HUES64 (cell line): ENCODE results near the gene KATNB1.
"Not testable (repeated sequence)": the region's sequence is repeated elsewhere in the genome, so short reads cannot be mapped to it uniquely, and the experiment has no call there.

Source experiments
- H3K27ac ChIP-seq: 2 replicates; pipeline ENCODE4 v1.7.0; 2013; ENCODE audit warnings: low read depth, low read length, inconsistent platforms
- H3K27me3 ChIP-seq: 2 replicates; pipeline ENCODE4 v1.6.1; 2013; ENCODE audit warnings: mild to moderate bottlenecking, low read length; ENCODE audit not compliant: insufficient read depth
- H3K36me3 ChIP-seq: 2 replicates; pipeline ENCODE4 v1.6.1; 2013; ENCODE audit warnings: mild to moderate bottlenecking, low read length; ENCODE audit not compliant: insufficient read depth
- H3K4me1 ChIP-seq: 2 replicates; pipeline ENCODE4 v1.6.1; 2013; ENCODE audit warnings: mild to moderate bottlenecking, low read length, moderate library complexity; ENCODE audit not compliant: insufficient read depth
- H3K4me3 ChIP-seq: 2 replicates; pipeline ENCODE4 v1.5.1; 2013; ENCODE audit warnings: mild to moderate bottlenecking, low read length, moderate library complexity
- H3K9ac ChIP-seq: 2 replicates; pipeline ENCODE4 v1.6.1; 2013; ENCODE audit warnings: mild to moderate bottlenecking, low read depth, low read length
- H3K9me3 ChIP-seq: 2 replicates; pipeline ENCODE4 v1.6.1; 2013; ENCODE audit warnings: low read depth, low read length; ENCODE audit not compliant: insufficient read depth
- WGBS: fragments of 150-250, 120-280 bp; methylation state at CpG from one replicate; pipeline ENCODE4 v1.1.7; 2013; ENCODE audit warnings: missing lambda C conversion rate; 5-methylcytosine and 5-hydroxymethylcytosine counted together

The KATNB1 gene

DNA sequence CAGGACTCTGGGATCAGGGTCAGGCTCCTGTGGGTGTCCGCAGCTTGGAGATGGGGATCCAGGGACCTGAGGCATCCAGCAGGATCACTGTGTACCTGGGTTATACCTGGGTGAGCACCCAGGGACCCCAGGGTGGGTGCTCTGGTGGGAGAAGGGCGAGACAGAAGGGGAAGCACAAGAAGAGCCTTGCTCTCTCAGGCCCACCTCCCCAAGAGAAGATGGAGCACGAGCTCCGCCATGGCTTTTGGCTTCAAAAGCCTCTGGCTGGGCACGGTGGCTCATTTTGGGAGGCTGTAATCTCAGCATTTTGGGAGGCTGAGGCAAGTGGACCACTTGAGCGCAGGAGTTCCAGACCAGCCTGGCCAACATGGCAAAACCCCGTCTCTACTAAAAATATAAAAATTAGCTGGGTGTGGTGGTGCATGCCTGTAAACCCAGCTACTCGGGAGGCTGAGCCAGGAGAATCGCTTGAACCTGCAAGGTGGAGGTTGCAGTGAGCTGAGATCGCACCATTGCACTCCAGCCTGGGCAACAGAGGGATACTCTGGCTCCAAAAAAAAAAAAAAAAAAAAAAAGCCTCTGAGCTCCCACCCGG lies 32.1 kb upstream of the KATNB1 start:
- WGBS = 94% methylated on average over 11 of the region's 11 CpGs
- Histone ChIP-seq H3K36me3 (no peaks in the 10 kb centered on the region), H3K4me1 (no peaks in the 10 kb centered on the region), H3K9ac (no peak overlapping the region), H3K27ac (no peak overlapping the region), H3K4me3 (no peak overlapping the region), H3K27me3 (no peaks in the 10 kb centered on the region; the same call in 1 of the 2 replicates), H3K9me3 (no peaks in the 10 kb centered on the region)

- Histone ChIP-seq H3K27me3 (no peaks in the 10 kb centered on the region; the same call in 1 of the 2 replicates), H3K27ac (no peak overlapping the region), H3K9me3 (no peaks in the 10 kb centered on the region), H3K9ac (no peak overlapping the region), H3K36me3 (no peaks in the 10 kb centered on the region), H3K4me1 (no peaks in the 10 kb centered on the region), H3K4me3 (no peak overlapping the region)
- 75% methylated on average over 10 of the region's 11 CpGs for WGBS
These were observed 31.3 kb upstream of the KATNB1 start for GRCh38 chr16:57704011-57704904.

DNA sequence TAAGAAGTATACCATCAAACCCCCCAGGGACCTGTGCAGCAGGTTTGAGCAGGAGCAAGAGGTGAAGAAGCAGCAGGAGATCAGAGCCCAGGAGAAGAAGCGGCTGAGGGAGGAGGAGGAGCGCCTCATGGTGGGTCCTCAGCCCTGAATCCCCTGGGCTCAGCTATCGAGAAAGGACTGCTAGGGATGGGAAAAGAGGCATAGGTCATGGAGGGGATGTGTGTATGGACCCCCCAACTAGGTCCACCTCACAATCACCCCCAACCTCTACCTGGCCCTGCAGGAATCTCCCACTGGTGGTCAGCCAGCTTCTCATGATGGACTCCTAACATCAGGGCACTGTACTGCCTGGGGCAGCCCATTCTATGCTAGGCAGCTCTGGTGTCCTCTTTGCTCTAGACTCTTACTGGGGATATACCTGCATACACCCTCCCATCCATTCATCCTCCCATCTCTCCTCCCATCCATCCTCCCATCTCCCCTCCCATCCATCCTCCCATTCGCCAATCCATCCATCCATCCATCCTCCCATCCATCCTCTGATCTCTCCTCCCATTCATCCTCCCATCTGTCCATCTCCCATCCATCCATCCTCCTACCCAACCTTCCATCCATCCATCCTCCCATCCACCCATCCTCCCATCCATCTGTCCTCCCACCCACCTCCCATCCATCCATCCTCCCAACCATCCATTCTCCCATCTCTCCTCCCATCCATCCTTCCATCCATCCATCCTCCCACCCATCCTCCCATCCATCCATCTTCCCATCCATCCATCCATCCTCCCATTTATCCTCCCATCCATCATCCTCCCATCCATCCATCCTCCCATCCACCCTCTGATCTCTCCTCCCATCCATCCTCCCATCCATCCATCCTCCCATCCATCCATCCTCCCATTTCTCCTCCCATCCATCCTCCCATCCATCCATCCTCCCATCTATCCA lies 30.4 kb upstream of the KATNB1 start:
- no peak overlapping the region for H3K27ac ChIP-seq
- no peaks in the 10 kb centered on the region for H3K36me3 ChIP-seq
- no peak overlapping the region for H3K9ac ChIP-seq
- no peaks in the 10 kb centered on the region; the same call in 1 of the 2 replicates for H3K27me3 ChIP-seq
- WGBS = 85% methylated on average over 4 of the region's 4 CpGs
- H3K4me3 ChIP-seq = no peak overlapping the region
- H3K4me1 ChIP-seq = no peaks in the 10 kb centered on the region
- H3K9me3 ChIP-seq = no peaks in the 10 kb centered on the region

DNA sequence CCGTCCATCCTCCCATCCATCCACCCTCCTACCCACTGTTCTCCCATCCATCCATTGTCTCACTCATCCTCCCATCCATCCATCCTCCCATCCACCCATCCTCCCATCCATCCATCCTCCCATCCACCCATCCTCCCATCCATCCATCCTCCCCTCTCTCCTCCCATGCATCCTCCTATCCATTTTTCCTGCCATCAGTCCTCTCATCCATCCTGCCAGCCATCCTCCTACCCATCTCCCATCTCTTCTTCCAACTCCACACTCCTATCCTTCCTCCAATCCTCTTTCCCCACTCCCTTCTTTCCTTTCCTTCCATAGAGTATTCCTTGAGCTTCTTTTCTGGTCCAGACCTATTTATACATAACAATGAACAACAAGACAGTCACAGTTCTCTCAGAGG lies 28.9 kb upstream of the KATNB1 start:
- Histone ChIP-seq H3K9ac (no peak overlapping the region), H3K4me1 (no peaks in the 10 kb centered on the region), H3K9me3 (no peaks in the 10 kb centered on the region), H3K27me3 (no peaks in the 10 kb centered on the region; the same call in 1 of the 2 replicates), H3K27ac (no peak overlapping the region), H3K36me3 (no peaks in the 10 kb centered on the region), H3K4me3 (no peak overlapping the region)
- 74% methylated on average over 1 of the region's 1 CpG for WGBS

GRCh38 chr16:57707331-57707730 lies 28.2 kb upstream of the KATNB1 start:
- H3K4me1 ChIP-seq = no peaks in the 10 kb centered on the region
- no peaks in the 10 kb centered on the region; the same call in 1 of the 2 replicates for H3K27me3 ChIP-seq
- no peak overlapping the region for H3K27ac ChIP-seq
- no peak overlapping the region for H3K4me3 ChIP-seq
- H3K9me3 ChIP-seq = no peaks in the 10 kb centered on the region
- WGBS = 87% methylated on average over 11 of the region's 11 CpGs
- H3K9ac ChIP-seq = no peak overlapping the region
- no peaks in the 10 kb centered on the region for H3K36me3 ChIP-seq

DNA sequence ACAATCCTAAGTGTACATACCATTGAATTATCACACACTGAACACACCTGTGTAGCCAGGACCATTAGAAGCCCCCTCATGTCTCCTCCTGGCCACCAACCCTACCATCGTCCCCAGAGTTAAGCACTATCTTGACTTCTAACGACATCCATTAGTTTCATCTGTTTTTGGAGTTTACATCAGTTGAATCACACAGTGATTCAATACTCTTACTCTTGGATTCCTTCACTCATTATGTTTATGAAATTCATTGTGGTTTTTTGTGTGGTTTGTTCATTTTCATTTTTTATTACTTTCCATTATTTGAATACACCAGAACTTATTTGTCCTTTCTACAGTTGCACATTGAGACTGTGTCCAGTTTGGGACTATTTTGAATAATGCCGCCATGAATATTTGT lies 27.4 kb upstream of the KATNB1 start:
- Histone ChIP-seq H3K36me3 (no peaks in the 10 kb centered on the region), H3K27me3 (no peaks in the 10 kb centered on the region; the same call in 1 of the 2 replicates), H3K9ac (no peak overlapping the region), H3K9me3 (no peaks in the 10 kb centered on the region), H3K4me3 (no peak overlapping the region), H3K4me1 (no peaks in the 10 kb centered on the region), H3K27ac (no peak overlapping the region)
- WGBS = 89% methylated on average over 2 of the region's 3 CpGs

DNA sequence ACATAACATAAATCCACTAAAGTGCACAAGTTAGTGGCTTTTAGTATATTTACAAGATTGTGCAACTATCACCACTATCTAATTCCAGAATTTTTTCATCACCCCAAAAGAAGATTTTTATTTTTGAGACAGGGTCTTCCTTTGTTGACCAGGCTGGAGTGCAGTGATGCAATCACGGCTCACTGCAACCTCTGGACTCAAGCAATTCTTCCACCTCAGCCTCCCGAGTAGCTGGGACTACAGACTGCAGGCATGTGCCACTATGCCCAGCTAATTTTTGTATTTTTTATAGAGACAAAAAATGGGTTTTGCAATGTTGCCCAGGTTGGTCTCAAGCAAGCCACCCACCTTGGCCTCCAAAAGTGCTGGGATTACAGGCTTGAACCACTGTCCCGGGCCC lies 25.9 kb upstream of the KATNB1 start:
- no peaks in the 10 kb centered on the region; the same call in 1 of the 2 replicates for H3K27me3 ChIP-seq
- no peak overlapping the region for H3K9ac ChIP-seq
- H3K4me3 ChIP-seq = no peak overlapping the region
- no peaks in the 10 kb centered on the region for H3K36me3 ChIP-seq
- H3K4me1 ChIP-seq = no peaks in the 10 kb centered on the region
- H3K9me3 ChIP-seq = no peaks in the 10 kb centered on the region
- 96% methylated on average over 3 of the region's 3 CpGs for WGBS
- no peak overlapping the region for H3K27ac ChIP-seq

GRCh38 chr16:57711346-57711745 lies 24.2 kb upstream of the KATNB1 start:
- no peak overlapping the region for H3K27ac ChIP-seq

DNA sequence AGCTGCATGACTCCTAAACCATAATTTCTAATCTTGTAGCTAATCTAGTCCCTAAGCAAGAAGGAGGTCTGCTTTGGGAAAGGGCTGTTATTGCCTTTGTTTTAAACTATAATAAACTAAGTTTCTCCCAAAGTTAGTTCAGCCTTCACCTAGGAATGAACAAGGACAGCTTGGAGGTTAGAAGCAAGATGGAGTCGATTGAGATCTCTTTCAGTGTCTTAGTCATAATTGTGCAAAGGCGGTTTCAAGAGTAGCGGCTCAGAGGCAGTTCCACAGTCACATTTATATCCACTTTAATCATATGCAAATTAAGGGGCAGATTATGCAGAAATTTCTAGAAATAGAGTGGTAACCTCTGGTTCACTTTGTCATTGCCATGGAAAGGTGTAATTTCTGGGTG lies 23.6 kb upstream of the KATNB1 start:
- no peaks in the 10 kb centered on the region for H3K36me3 ChIP-seq
- H3K27me3 ChIP-seq = no peaks in the 10 kb centered on the region

More at GRCh38 chr16:57711346-57711745, 24.2 kb upstream of the KATNB1 start:
- WGBS = 90% methylated on average over 5 of the region's 5 CpGs
- H3K4me1 ChIP-seq = no peaks in the 10 kb centered on the region
- H3K36me3 ChIP-seq = no peaks in the 10 kb centered on the region
- no peak overlapping the region for H3K4me3 ChIP-seq
- no peak overlapping the region for H3K9ac ChIP-seq
- H3K9me3 ChIP-seq = no peaks in the 10 kb centered on the region
- no peaks in the 10 kb centered on the region for H3K27me3 ChIP-seq

DNA sequence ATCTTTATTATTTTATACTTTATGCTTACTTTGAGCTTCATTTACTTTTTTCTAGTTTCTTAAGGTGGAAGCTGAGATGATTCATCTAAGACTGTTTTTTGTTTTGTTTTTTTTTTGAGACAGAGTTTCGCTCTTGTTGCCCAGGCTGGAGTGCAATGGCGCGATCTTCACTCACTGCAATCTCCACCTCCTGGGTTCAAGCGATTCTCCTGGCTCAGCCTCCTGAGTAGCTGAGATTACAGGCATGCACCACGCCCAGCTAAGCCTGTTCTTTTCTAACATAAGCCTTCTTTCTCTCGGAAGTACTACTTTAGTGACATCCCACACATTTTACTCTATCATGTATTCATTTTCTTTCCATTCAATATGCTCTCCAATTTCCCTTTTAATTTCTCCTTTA lies 23.0 kb upstream of the KATNB1 start:
- 85% methylated on average over 6 of the region's 6 CpGs for WGBS
- H3K27ac ChIP-seq, H3K4me1 ChIP-seq, H3K4me3 ChIP-seq, H3K9ac ChIP-seq, H3K36me3 ChIP-seq, H3K27me3 ChIP-seq, H3K9me3 ChIP-seq: not testable (repeated sequence)

More for the DNA sequence above, 23.6 kb upstream of the KATNB1 start:
- no peak overlapping the region for H3K27ac ChIP-seq
- H3K4me3 ChIP-seq = no peak overlapping the region
- H3K9me3 ChIP-seq = no peaks in the 10 kb centered on the region
- WGBS = 92% methylated on average over 3 of the region's 3 CpGs
- no peak overlapping the region for H3K9ac ChIP-seq
- H3K4me1 ChIP-seq = no peaks in the 10 kb centered on the region

- Histone ChIP-seq H3K9ac (no peak overlapping the region), H3K36me3 (no peaks in the 10 kb centered on the region), H3K4me1 (no peaks in the 10 kb centered on the region), H3K27ac (no peak overlapping the region), H3K9me3 (no peaks in the 10 kb centered on the region), H3K4me3 (no peak overlapping the region), H3K27me3 (no peaks in the 10 kb centered on the region)
- 91% methylated on average over 8 of the region's 8 CpGs for WGBS
These were observed 22.0 kb upstream of the KATNB1 start for GRCh38 chr16:57713596-57713995.
